H1 (cell line): ENCODE data around the gene MYCBP2. TPM values are rescaled to one million over a fixed set of nuclear protein-coding genes. Genes with fewer than 3 reads are reported as not detected.

Source experiments
- ASH2L ChIP-seq: fragments of 200-600, 300-600 bp; sonication (generic); IDR thresholded peaks from one replicate; pipeline ENCODE4 v1.7.1; 2017; ENCODE audit warnings: low read length
- CHD2 ChIP-seq: IDR thresholded peaks from 2 replicates; pipeline ENCODE4 v1.6.1; 2012; ENCODE audit warnings: low read length, improper control_type of control experiment
- CTCF ChIP-seq, 3 experiments: IDR thresholded peaks; 1 replicate in 2 of 3; 2 replicates in 1 of 3; pipeline versions ENCODE4 v1.5.1 to v1.6.1; 2011; ENCODE audit warnings: low read length in 3 of 3, mild to moderate bottlenecking in 3 of 3, inconsistent platforms in 2 of 3, low read depth in 1 of 3, moderate library complexity in 1 of 3; ENCODE audit not compliant: insufficient read depth in 1 of 3; ENCODE audit errors: control extremely low read depth in 1 of 3
- GTF2F1 ChIP-seq: IDR thresholded peaks from 2 replicates; pipeline ENCODE4 v1.6.1; 2012; ENCODE audit warnings: low read depth, low read length, improper control_type of control experiment, borderline replicate concordance
- KDM5A ChIP-seq: fragments of 200-600 bp; IDR thresholded peaks from 2 replicates; pipeline ENCODE4 v1.7.1; 2012; ENCODE audit warnings: mild to moderate bottlenecking, low read length, inconsistent platforms, mixed read lengths
- RBBP5 ChIP-seq: IDR thresholded peaks from 2 replicates; pipeline ENCODE4 v1.7.1; 2012; ENCODE audit warnings: low read depth, mild to moderate bottlenecking, inconsistent platforms, low read length, moderate library complexity, borderline replicate concordance
- YY1 ChIP-seq: IDR thresholded peaks from 2 replicates; pipeline ENCODE4 v1.6.1; 2011; ENCODE audit warnings: low read depth, mild to moderate bottlenecking, low read length
- polyA plus RNA-seq, 7 experiments: library from polyadenylated mRNA; depleted of rRNA in 3 of 7; stranded (reverse) in 5 of 7; unstranded in 2 of 7; fragments of >200 nt in 5 of 7; fragments of 200-250 nt in 2 of 7; gene quantifications; 1 replicate in 5 of 7; 2 replicates in 1 of 7; 4 replicates in 1 of 7; pipeline versions ENCODE4 v1.2.1 to v1.2.3, GENCODE V29; 2011 to 2013; ENCODE audit warnings: missing spikeins in 2 of 7, mixed read lengths in 2 of 7
- total RNA-seq: library from RNA; stranded (reverse); fragmentation: NEBNext Ultra II Directional; extraction: Animal tissue kit (Norgen Biotek cat#: 25700); gene quantifications from 2 replicates; pipeline ENCODE4 v1.2.1, GENCODE V29; 2021

The MYCBP2 gene
- total and polyA plus RNA-seq, 2 of the 8 experiments (the other 6 are each of a cell fraction or from before 2014, with no cell fraction given) = 19.0 to 52.1 TPM

- TF ChIP-seq CTCF (IDR thresholded peaks at IDR 0.05; ENCODE audit: control extremely low read depth in 1 of 3, insufficient read depth in 1 of 3, low read depth in 1 of 3, low read length in 3 of 3) (no peak), CHD2 (no peak), YY1 (no peak), GTF2F1 (no peak), KDM5A (no peak), ASH2L (no peak), RBBP5 (no peak)
Observed at GRCh38 chr13:77062097-77062496, 264.8 kb downstream of the MYCBP2 start (continued).
